Endothelial cell of umbilical vein (primary cell): Measurements from ENCODE around the gene CDYL. TPM values are rescaled to one million over a fixed set of nuclear protein-coding genes. Genes with fewer than 3 reads are reported as not detected.

Experiments used
- BruUV-seq: library from RNA; stranded (reverse); fragments of 400-500 nt; replicated peaks from 2 replicates; lab custom pipeline; 2021; lab: Mats Ljungman, UMichigan
- CTCF ChIA-PET: fragments of 300-600, 350-600 bp; sonication (Branson Sonifier 250); formaldehyde crosslinking; loops from one replicate; lab custom pipeline; 2021; ENCODE audit warnings: antibody characterized with exemption, inconsistent platforms; lab: Charles Lee
- POLR2A ChIA-PET: fragments of 300-600, 350-600 bp; sonication (Branson Sonifier 250); formaldehyde crosslinking; loops from one replicate; lab custom pipeline; 2021; ENCODE audit warnings: antibody characterized with exemption, inconsistent platforms; lab: Charles Lee
- DNase-seq: peaks from one replicate; pipeline ENCODE4 v3.0.0-alpha.2; 2011; ENCODE audit warnings: low read depth, low spot score
- FAIRE-seq: peaks from 2 replicates; lab custom pipeline; 2011; peaks lifted over from hg19 to GRCh38; lab: Jason Lieb, UNC
- H2AFZ ChIP-seq: 2 replicates; pipeline ENCODE4 v1.6.0; 2012; ENCODE audit warnings: low read depth, low read length, control low read depth, inconsistent platforms
- H3K27ac ChIP-seq: 2 replicates; pipeline ENCODE4 v1.5.1; 2011; ENCODE audit warnings: low read depth, mild to moderate bottlenecking, control low read depth, low read length, moderate library complexity; ENCODE audit not compliant: insufficient read depth
- H3K27me3 ChIP-seq, 2 experiments: 2 replicates each; pipeline versions ENCODE4 v1.6.0 to v1.6.1; 2011; ENCODE audit warnings: low read length in 2 of 2, mixed read lengths in 1 of 2; ENCODE audit not compliant: control insufficient read depth in 2 of 2, insufficient read depth in 2 of 2
- H3K36me3 ChIP-seq, 2 experiments: 2 replicates in 1 of 2; 3 replicates in 1 of 2; pipeline ENCODE4 v1.5.1; 2011; ENCODE audit warnings: low read length in 2 of 2, mild to moderate bottlenecking in 1 of 2, moderate library complexity in 1 of 2; ENCODE audit not compliant: control insufficient read depth in 2 of 2, insufficient read depth in 2 of 2; ENCODE audit errors: extremely low read depth in 1 of 2
- H3K4me1 ChIP-seq: 3 replicates; pipeline ENCODE4 v1.5.1; 2011; ENCODE audit warnings: mild to moderate bottlenecking, low read length; ENCODE audit not compliant: control insufficient read depth, insufficient read depth; ENCODE audit errors: extremely low read depth
- H3K4me2 ChIP-seq: 2 replicates; pipeline ENCODE4 v1.6.1; 2011; ENCODE audit warnings: low read length, control low read depth, mixed read lengths; ENCODE audit not compliant: insufficient read depth
- H3K4me3 ChIP-seq, 3 experiments: fragments of 200-600 bp in 1 of 3; sonication (generic), shearing (Covaris generic) in 1 of 3; replicated peaks in 1 of 3; 2 replicates each; pipeline ENCODE4 v1.5.1; 2011 to 2016; ENCODE audit warnings: control low read depth in 3 of 3, low read length in 3 of 3, mild to moderate bottlenecking in 2 of 3, inconsistent platforms in 1 of 3, low read depth in 1 of 3, moderate library complexity in 1 of 3; ENCODE audit not compliant: insufficient read depth in 1 of 3
- H3K79me2 ChIP-seq: 2 replicates; pipeline ENCODE4 v1.6.0; 2012; ENCODE audit warnings: low read length, inconsistent platforms; ENCODE audit not compliant: control insufficient read depth, insufficient read depth
- H3K9ac ChIP-seq: replicated peaks from 2 replicates; pipeline ENCODE3; 2011; ENCODE audit warnings: low read length, control low read depth; ENCODE audit not compliant: insufficient read depth; ENCODE audit errors: extremely low read depth
- H3K9me1 ChIP-seq: replicated peaks from 3 replicates; pipeline ENCODE4 v1.6.0; 2011; ENCODE audit warnings: mild to moderate bottlenecking, low read length; ENCODE audit not compliant: control insufficient read depth, insufficient read depth; ENCODE audit errors: extremely low read depth
- H3K9me3 ChIP-seq: replicated peaks from 2 replicates; pipeline ENCODE4 v1.5.1; 2012; ENCODE audit warnings: low read length, inconsistent platforms; ENCODE audit not compliant: control insufficient read depth, insufficient read depth
- H4K20me1 ChIP-seq: replicated peaks from 2 replicates; pipeline ENCODE3; 2011; ENCODE audit warnings: mild to moderate bottlenecking, low read length; ENCODE audit not compliant: control insufficient read depth, insufficient read depth; ENCODE audit errors: extremely low read depth
- EZH2 ChIP-seq: IDR thresholded peaks from 2 replicates; pipeline ENCODE4 v1.6.1; 2012; ENCODE audit warnings: borderline replicate concordance, low read depth, mild to moderate bottlenecking, moderate library complexity, low read length, inconsistent platforms; ENCODE audit not compliant: severe bottlenecking
- FOS ChIP-seq: IDR thresholded peaks from 2 replicates; pipeline ENCODE4 v1.6.1; 2011; ENCODE audit warnings: mild to moderate bottlenecking, low read length, moderate library complexity, borderline replicate concordance; ENCODE audit not compliant: insufficient read depth
- GATA2 ChIP-seq: IDR thresholded peaks from 2 replicates; pipeline ENCODE4 v1.7.0; 2011; ENCODE audit warnings: low read depth, mild to moderate bottlenecking, moderate library complexity, mixed read lengths, low read length; ENCODE audit not compliant: insufficient read length, insufficient read depth
- JUN ChIP-seq: IDR thresholded peaks from 2 replicates; pipeline ENCODE4 v1.6.1; 2011; ENCODE audit warnings: borderline replicate concordance, low read depth; ENCODE audit not compliant: insufficient read length, insufficient read depth
- MAX ChIP-seq: IDR thresholded peaks from 2 replicates; pipeline ENCODE4 v1.6.1; 2011; ENCODE audit not compliant: insufficient read depth, insufficient read length
- MYC ChIP-seq: IDR thresholded peaks from one replicate; pipeline ENCODE4 v1.6.1; 2011; ENCODE audit warnings: mild to moderate bottlenecking, low read depth, low read length
- POLR2A ChIP-seq: IDR thresholded peaks from 2 replicates; pipeline ENCODE4 v1.6.1; 2012; ENCODE audit warnings: low read depth, mild to moderate bottlenecking, control low read depth, low read length
- POLR2AphosphoS5 ChIP-seq: IDR thresholded peaks from 2 replicates; pipeline ENCODE4 v1.6.1; 2012; ENCODE audit warnings: low read depth, mild to moderate bottlenecking, control low read depth, low read length, moderate library complexity; ENCODE audit not compliant: insufficient read depth
- dilution Hi-C: fragments of 300-500 bp; cut with MboI; formaldehyde crosslinking; loops from one replicate; pipeline ENCODE4 v1.15.0; 2019; ENCODE audit warnings: low sequenced_read_pairs; ENCODE audit not compliant: extremely low pct_ligation_motif_present
- intact Hi-C: fragments of 100-400 bp; cut with micrococcal nuclease; formaldehyde crosslinking; loops from one replicate; pipeline ENCODE4 v1.10.0; 2022
- polyA plus RNA-seq, 4 experiments: library from polyadenylated mRNA; depleted of rRNA in 3 of 4; stranded (reverse) in 3 of 4; unstranded in 1 of 4; fragments of >200 nt; gene quantifications; 2 replicates each; pipeline versions ENCODE4 v1.2.1 to v1.2.3, GENCODE V29; 2011 to 2012; ENCODE audit warnings: missing spikeins in 1 of 4
- total RNA-seq: library from RNA; stranded (reverse); gene quantifications from 2 replicates; pipeline ENCODE4 v1.2.3, GENCODE V29; 2021
- TF ChIP-seq, protein P1 (sequence below), 2 donors: IDR thresholded peaks; 1 replicate in 1 of 2; 2 replicates in 1 of 2; pipeline ENCODE4 v1.5.1; 2011; ENCODE audit warnings: low read length in 2 of 2, mild to moderate bottlenecking in 2 of 2, moderate library complexity in 2 of 2, control low read depth in 1 of 2, inconsistent platforms in 1 of 2, low read depth in 1 of 2; ENCODE audit not compliant: insufficient read depth in 1 of 2; ENCODE audit errors: extremely low read depth in 1 of 2

CDYL gene
- total and polyA plus RNA-seq, 2 donors (not counting 3 experiments of a cell fraction or from before 2014, with no cell fraction given), result 10.2 to 35.6 TPM

GRCh38 chr6:4973982-4974745 lies 198.0 kb downstream of the CDYL start:
- no TSS peak for BruUV-seq
- Histone ChIP-seq H3K9ac (no peak overlapping the region), H3K4me1 (no peaks in the 10 kb centered on the region), H3K27ac (no peak overlapping the region), H3K36me3 (no peaks in the 10 kb centered on the region), H2AFZ (no peak overlapping the region), H3K79me2 (no peaks in the 10 kb centered on the region), H4K20me1 (no peaks in the 10 kb centered on the region), H3K9me3 (no peaks in the 10 kb centered on the region), H3K4me3 (no peak overlapping the region), H3K4me2 (no peak overlapping the region), H3K9me1 (no peaks in the 10 kb centered on the region), H3K27me3 (peaks cover 11 to 12% of the 10 kb centered on the region in 2 experiments)
- intact Hi-C loops, result no loop called here
- dilution Hi-C loops, result no loop called here
- DNase-seq, result no peak
- CTCF ChIA-PET, result no interaction called here
- no peak for FAIRE-seq
- TF ChIP-seq, protein P1, sequence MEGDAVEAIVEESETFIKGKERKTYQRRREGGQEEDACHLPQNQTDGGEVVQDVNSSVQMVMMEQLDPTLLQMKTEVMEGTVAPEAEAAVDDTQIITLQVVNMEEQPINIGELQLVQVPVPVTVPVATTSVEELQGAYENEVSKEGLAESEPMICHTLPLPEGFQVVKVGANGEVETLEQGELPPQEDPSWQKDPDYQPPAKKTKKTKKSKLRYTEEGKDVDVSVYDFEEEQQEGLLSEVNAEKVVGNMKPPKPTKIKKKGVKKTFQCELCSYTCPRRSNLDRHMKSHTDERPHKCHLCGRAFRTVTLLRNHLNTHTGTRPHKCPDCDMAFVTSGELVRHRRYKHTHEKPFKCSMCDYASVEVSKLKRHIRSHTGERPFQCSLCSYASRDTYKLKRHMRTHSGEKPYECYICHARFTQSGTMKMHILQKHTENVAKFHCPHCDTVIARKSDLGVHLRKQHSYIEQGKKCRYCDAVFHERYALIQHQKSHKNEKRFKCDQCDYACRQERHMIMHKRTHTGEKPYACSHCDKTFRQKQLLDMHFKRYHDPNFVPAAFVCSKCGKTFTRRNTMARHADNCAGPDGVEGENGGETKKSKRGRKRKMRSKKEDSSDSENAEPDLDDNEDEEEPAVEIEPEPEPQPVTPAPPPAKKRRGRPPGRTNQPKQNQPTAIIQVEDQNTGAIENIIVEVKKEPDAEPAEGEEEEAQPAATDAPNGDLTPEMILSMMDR (IDR thresholded peaks at IDR 0.05; ENCODE audit: extremely low read depth in 1 of 2, insufficient read depth in 1 of 2, low read depth in 1 of 2, low read length in 2 of 2), result no peak
- no peak for TF ChIP-seq MYC
- no peak for TF ChIP-seq POLR2AphosphoS5
- TF ChIP-seq MAX, result no peak
- TF ChIP-seq GATA2, result no peak
- TF ChIP-seq JUN, result no peak
- no peak for TF ChIP-seq EZH2
- no peak for TF ChIP-seq FOS
- TF ChIP-seq POLR2A, result no peak
- POLR2A ChIA-PET, result no interaction called here
